ENCODE data around the gene WWOX. TPM values are rescaled to one million over a fixed set of nuclear protein-coding genes. Genes with fewer than 3 reads are reported as not detected.

WWOX gene
- total RNA-seq, 1 experiment from 2014 or later = 15.6 TPM

DNA sequence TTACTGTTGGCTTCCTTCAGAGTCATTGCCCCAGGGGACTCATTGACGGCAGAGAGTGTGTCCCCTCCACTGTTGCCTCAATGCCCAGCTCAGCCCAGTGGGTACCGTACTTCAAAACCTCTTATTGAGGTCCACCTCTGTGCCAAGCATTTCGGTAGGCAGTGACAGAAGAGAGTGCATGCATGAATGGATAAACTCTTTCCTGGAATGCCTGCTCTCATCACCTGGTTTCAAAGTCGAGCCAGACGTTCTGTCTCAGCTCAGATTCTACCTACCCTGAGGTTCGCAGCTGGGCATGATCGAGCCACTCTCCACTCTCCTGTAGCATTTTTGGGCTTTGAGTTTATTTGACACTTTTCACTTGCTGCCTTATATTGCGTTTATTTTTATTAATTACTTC is 854.1 kb downstream of the WWOX start:
- H3K27me3 Mint-ChIP-seq (ENCODE audit: low read depth) = peaks cover 2% of the 10 kb centered on the region; the same call in 1 of the 2 replicates
- Histone ChIP-seq H3K4me1 (ENCODE audit: insufficient read depth, low read length) (no peaks in the 10 kb centered on the region), H3T11ph (ENCODE audit: low read length) (no peak overlapping the region), H2BK12ac (ENCODE audit: insufficient read length, low read depth, low read length) (no peak overlapping the region), H3K23ac (ENCODE audit: insufficient read length, low read depth, low read length) (no peak overlapping the region), H3K4me2 (ENCODE audit: insufficient read depth, insufficient read length, low read length) (no peak overlapping the region), H3K4ac (ENCODE audit: low read depth, low read length) (no peak overlapping the region), H3K79me1 (ENCODE audit: insufficient read depth, low read depth, low read length, poor library complexity, severe bottlenecking) (no peaks in the 10 kb centered on the region), H3K79me2 (ENCODE audit: insufficient read depth, low read length) (no peaks in the 10 kb centered on the region), H2BK120ac (ENCODE audit: low read depth, low read length, poor library complexity, severe bottlenecking) (no peak overlapping the region), H4K5ac (ENCODE audit: insufficient read length, low read depth, low read length) (no peak overlapping the region), H4K91ac (ENCODE audit: insufficient read length, low read depth, low read length) (no peak overlapping the region), H4K8ac (replicated peaks; ENCODE audit: insufficient read length, low read depth, low read length) (no peak overlapping the region), H2BK5ac (ENCODE audit: insufficient read length, low read length) (no peak overlapping the region), H3K14ac (ENCODE audit: insufficient read depth, low read length) (no peak overlapping the region), H3K9ac (ENCODE audit: extremely low read depth, insufficient read length, low read length) (no peak overlapping the region), H2AFZ (ENCODE audit: low read length) (no peak overlapping the region), H3K23me2 (ENCODE audit: insufficient read length, low read depth, low read length, poor library complexity, severe bottlenecking) (no peaks in the 10 kb centered on the region), H3K27me3 (ENCODE audit: insufficient read depth, low read length) (no peaks in the 10 kb centered on the region), H2BK15ac (ENCODE audit: low read depth, low read length) (no peak overlapping the region; the same call in 1 of the 2 replicates), H3K27ac (ENCODE audit: insufficient read length, low read depth, low read length) (no peak overlapping the region), H4K20me1 (ENCODE audit: control insufficient read depth, insufficient read depth, insufficient read length) (no peaks in the 10 kb centered on the region), H3K56ac (ENCODE audit: insufficient read length, low read depth, low read length) (no peak overlapping the region), H2BK20ac (ENCODE audit: low read depth, low read length, poor library complexity, severe bottlenecking) (no peak overlapping the region), H3K18ac (ENCODE audit: insufficient read length, low read depth, low read length) (no peak overlapping the region), H2AK5ac (ENCODE audit: insufficient read length, low read length) (no peak overlapping the region), H3K9me3 (ENCODE audit: control insufficient read depth, low read depth, low read length) (no peaks in the 10 kb centered on the region)
- no peak overlapping the region for H3K4me3 Mint-ChIP-seq
- peaks cover 5 to 11% of the 10 kb centered on the region in 2 experiments for H3K4me1 Mint-ChIP-seq
- H3K36me3 Mint-ChIP-seq (ENCODE audit: insufficient read depth in 1 of 3, low read depth in 3 of 3) = no peaks in the 10 kb centered on the region
- H3K9me3 Mint-ChIP-seq = no peaks in the 10 kb centered on the region
- no peak for TF ChIP-seq CTCF (conservative IDR thresholded peaks at IDR 0.05)
- no peak overlapping the region for H3K27ac Mint-ChIP-seq
- WGBS (ENCODE audit: extremely low coverage, insufficient read length, low lambda C conversion rate) = no CpG with 5 or more reads among the region's 8 CpGs
- no peak for DNase-seq
